Activated T-cell treated with anti-CD3 and anti-CD28 coated beads, Interleukin-2, amount 50 U/mL, for 72 hours (primary cell): ENCODE results near the gene CNNM4. TPM values are rescaled to one million over a fixed set of nuclear protein-coding genes. Genes with fewer than 3 reads are reported as not detected.
"Not testable (repeated sequence)": the region's sequence is repeated elsewhere in the genome, so short reads cannot be mapped to it uniquely, and the experiment has no call there.

Source experiments
- ATAC-seq, 2 donors: fragments of 150-1000 bp; cut with Tn5 transposase; replicated peaks in 1 of 2; 2 replicates each; pipeline ENCODE4 v1.10.0; 2021; ENCODE audit warnings: moderate library complexity in 2 of 2, mild to moderate bottlenecking in 1 of 2
- DNase-seq, 2 donors: peaks; one replicate each; pipeline ENCODE4 v3.0.0; 2021 to 2022; ENCODE audit warnings: mixed read lengths in 1 of 2
- H3K27ac Mint-ChIP-seq: one replicate; pipeline ENCODE4 v1.8.0; 2022; ENCODE audit warnings: mild to moderate bottlenecking, moderate library complexity, mixed read lengths
- H3K27me3 Mint-ChIP-seq: one replicate; pipeline ENCODE4 v1.8.0; 2022; ENCODE audit warnings: low read depth, mixed read lengths
- H3K36me3 Mint-ChIP-seq, 2 donors: one replicate each; pipeline ENCODE4 v1.8.0; 2022; ENCODE audit warnings: mixed read lengths in 2 of 2, mild to moderate bottlenecking in 1 of 2; ENCODE audit not compliant: insufficient read depth in 2 of 2
- H3K4me1 Mint-ChIP-seq: one replicate; pipeline ENCODE4 v1.8.0; 2022; ENCODE audit warnings: low read depth, mixed read lengths
- H3K4me3 Mint-ChIP-seq, 2 donors: one replicate each; pipeline ENCODE4 v1.8.0; 2022; ENCODE audit warnings: mild to moderate bottlenecking in 2 of 2, mixed read lengths in 2 of 2, moderate library complexity in 2 of 2
- H3K9me3 Mint-ChIP-seq, 2 donors: one replicate each; pipeline ENCODE4 v1.8.0; 2022; ENCODE audit warnings: mixed read lengths in 2 of 2
- total RNA-seq, 2 donors: library from RNA; stranded (reverse); gene quantifications; one replicate each; pipeline ENCODE4 v1.2.3, GENCODE V29; 2022

CNNM4 gene
- total RNA-seq, 2 donors from 2014 or later = 9.1 to 9.5 TPM

DNA sequence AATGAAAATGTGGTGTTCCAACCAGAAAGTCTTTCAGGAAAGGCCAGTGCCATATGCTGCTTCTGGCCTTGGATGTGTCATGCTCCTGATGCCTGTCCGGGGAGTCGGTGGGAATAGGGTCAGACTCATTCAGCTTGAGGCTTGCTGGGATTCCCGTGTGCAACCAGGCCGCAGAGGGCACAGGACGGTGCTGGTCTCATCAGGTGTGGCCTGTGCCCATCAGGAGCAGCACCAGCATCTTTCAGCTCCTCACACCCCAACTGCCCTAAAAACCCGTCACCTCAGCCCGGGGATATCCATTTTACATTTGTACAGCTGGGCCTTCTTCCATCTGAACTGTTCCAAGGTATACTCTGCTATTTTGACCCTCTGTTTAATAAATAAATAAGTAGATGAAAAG, 42.0 kb downstream of the CNNM4 start:
- ATAC-seq = no peak
- H3K4me1 Mint-ChIP-seq = peaks cover 14% of the 10 kb centered on the region
- no peak overlapping the region for H3K4me3 Mint-ChIP-seq
- no peaks in the 10 kb centered on the region for H3K27me3 Mint-ChIP-seq
- H3K9me3 Mint-ChIP-seq = no peaks in the 10 kb centered on the region
- H3K36me3 Mint-ChIP-seq = no peaks in the 10 kb centered on the region
- H3K27ac Mint-ChIP-seq = no peak overlapping the region
- no peak for DNase-seq

DNA sequence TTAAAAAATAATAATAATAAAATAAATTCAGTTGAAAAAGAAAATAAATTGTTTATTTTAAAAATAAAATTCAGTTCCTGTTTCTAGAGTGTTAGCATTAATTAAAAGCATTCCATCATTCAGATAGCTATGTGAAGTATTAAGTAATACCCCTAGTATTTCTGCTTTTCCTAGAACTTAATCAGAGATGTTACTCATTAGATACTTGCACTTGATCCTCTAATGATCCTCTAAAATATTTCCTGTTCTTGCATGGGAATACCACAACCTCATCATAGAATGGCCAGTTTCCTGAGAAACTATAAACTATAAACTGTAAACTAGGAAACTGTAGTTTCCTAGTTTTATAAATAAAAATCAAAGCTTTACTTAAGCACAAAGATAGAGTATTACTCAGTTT, 44.3 kb downstream of the CNNM4 start:
- DNase-seq (no peak), ATAC-seq (no peak)
- Mint-ChIP-seq H3K27me3 (no peaks in the 10 kb centered on the region), H3K36me3 (no peaks in the 10 kb centered on the region), H3K4me3 (no peak overlapping the region), H3K9me3 (no peaks in the 10 kb centered on the region), H3K4me1 (peaks cover 14% of the 10 kb centered on the region), H3K27ac (no peak overlapping the region)

DNA sequence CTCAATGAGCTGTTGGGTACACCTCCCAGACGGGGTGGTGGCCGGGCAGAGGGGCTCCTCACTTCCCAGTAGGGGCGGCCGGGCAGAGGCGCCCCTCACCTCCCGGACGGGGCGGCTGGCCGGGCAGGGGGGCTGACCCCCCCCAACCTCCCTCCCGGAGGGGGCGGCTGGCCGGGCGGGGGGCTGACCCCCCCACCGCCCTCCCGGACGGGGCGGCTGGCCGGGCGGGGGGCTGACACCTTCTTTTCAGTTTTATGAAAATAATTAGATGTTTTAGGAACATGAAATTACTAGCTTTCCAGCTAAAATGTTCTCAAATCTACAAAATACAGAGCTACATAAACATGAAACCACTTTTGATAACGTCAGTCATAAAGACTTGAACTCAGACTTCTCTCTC, 45.2 kb downstream of the CNNM4 start:
- not testable (repeated sequence) for ATAC-seq, H3K27me3 Mint-ChIP-seq, H3K9me3 Mint-ChIP-seq, DNase-seq, H3K36me3 Mint-ChIP-seq
- H3K27ac Mint-ChIP-seq = peak overlapping the region; percentile 98
- peaks cover 14% of the 10 kb centered on the region for H3K4me1 Mint-ChIP-seq
- peak overlapping the region in 1 of 2 donors; percentile 84 for H3K4me3 Mint-ChIP-seq

DNA sequence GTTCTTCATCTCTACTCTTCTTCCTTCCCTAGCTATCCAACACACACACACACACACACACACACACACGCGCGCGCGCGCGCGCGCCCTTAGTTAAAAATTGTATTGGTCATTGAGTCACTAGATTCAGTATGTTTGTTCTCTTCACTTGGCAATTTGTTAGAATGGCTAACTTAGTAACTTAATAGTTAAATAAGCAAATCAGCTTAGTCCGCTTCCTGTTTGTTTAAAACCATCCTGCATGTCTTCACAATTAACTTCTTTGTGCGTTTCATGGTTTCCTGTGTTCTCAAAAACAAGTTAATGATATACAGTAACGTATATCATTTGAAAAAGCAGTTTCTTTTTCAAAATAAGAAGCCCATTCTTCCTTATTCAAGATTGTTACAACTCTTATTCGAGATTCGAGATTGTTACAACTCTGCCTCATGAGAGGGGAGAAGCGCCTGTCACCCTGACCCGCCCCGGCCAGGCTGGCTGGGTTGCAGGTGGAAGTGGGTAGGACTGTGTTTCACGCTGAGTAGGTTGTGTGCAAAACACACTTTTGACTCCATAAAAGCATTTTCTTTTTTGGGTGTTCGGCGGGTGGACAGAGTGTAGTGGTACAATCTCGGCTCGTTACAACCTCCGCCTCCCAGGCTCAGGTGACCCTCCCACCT, 45.9 kb downstream of the CNNM4 start:
- Mint-ChIP-seq H3K27me3 (no peaks in the 10 kb centered on the region), H3K36me3 (no peaks in the 10 kb centered on the region), H3K9me3 (no peaks in the 10 kb centered on the region), H3K27ac (peak overlapping the region; percentile 98), H3K4me3 (peak overlapping the region; percentile 38 to 84), H3K4me1 (peaks cover 14% of the 10 kb centered on the region)
- peak in 1 of 2 donors; percentile 58 for ATAC-seq
- DNase-seq = peak in 1 of 2 donors; percentile 36

DNA sequence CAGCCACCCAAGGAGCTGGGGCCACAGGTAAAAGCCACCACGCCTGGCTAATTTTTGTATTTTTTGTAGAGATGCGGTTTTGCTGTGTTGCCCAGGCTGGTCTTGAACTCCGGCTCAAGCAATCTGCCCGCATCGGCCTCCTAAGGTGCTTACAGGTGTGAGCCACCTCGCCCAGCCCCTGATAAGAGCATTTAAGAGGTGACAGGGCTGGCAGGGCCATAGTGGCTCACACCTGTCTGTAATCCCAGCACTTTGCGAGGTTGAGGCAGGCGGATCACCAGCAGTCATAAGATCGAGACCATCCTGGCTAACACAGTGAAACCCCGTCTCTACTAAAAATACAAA, 46.4 kb downstream of the CNNM4 start:
- Mint-ChIP-seq H3K4me3 (peak overlapping the region in 1 of 2 donors; percentile 84), H3K36me3 (no peaks in the 10 kb centered on the region), H3K9me3 (no peaks in the 10 kb centered on the region), H3K27me3 (no peaks in the 10 kb centered on the region), H3K27ac (peak overlapping the region; percentile 80), H3K4me1 (peaks cover 18% of the 10 kb centered on the region)
- no peak for DNase-seq
- no peak for ATAC-seq

DNA sequence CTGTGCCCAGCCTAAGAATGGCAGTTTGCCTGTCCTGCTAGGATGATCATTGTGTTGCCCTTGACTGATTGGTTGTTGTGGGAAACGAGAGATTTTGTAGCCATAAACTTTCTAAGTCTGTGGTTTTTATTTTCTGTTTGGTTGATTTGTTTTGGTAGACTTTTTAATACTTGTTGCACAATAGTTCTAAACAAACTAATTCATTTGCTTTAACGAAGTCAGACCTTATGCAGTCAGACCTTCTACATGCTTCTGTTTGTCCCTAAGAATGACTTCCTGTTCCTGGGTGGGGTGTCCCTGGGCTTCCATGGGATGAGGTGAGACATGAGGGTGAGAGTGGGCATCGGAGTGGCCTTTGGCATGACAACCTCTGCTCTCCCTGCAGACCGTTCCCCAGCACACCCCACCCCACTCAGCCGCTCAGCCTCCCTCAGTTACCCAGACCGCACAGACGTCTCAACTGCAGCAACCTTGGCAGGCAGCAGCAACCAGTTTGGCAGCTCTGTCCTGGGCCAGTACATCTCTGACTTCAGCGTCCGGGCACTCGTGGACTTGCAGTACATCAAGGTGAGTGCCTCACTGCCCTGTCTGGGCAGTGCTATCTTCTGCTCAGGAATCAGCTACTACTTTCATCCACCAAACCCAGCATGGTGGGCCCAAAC, 47.6 kb downstream of the CNNM4 start:
- Mint-ChIP-seq H3K4me1 (peaks cover 26% of the 10 kb centered on the region), H3K36me3 (no peaks in the 10 kb centered on the region), H3K9me3 (no peaks in the 10 kb centered on the region), H3K27ac (no peak overlapping the region), H3K27me3 (no peaks in the 10 kb centered on the region), H3K4me3 (peak overlapping the region in 1 of 2 donors; percentile 4)
- no peak for ATAC-seq
- no peak for DNase-seq

DNA sequence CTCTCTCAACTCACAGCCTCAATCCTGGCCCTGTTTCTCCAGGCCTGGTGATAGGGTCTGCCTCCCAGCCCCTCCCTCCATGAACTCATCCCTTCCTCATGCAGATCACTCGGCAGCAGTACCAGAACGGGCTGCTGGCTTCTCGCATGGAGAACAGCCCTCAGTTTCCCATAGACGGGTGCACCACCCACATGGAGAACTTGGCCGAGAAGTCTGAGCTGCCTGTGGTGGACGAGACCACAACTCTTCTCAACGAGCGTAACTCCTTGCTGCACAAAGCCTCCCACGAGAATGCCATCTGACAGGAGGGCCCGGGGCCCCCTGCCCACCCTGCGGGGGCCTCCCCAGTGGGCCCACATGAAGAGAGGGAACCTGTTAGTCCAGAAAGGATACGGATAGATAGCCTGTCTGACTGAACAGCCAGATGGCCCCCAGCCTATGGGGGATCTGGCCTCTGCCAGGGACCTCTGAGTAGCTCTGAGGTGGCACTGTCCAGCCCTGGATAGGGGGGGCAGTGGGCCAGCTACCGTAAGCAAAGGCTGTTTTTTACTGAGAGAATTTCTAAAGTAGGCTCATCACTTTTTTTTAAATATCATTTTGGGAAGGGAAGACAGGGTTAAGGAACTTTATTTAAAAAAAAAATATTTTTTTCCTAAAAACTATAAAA, 48.6 kb downstream of the CNNM4 start:
- no peak overlapping the region for H3K27ac Mint-ChIP-seq
- H3K4me3 Mint-ChIP-seq = no peak overlapping the region
- no peak for ATAC-seq
- H3K9me3 Mint-ChIP-seq = no peaks in the 10 kb centered on the region
- H3K36me3 Mint-ChIP-seq = no peaks in the 10 kb centered on the region
- peaks cover 26% of the 10 kb centered on the region for H3K4me1 Mint-ChIP-seq
- no peak for DNase-seq
- no peaks in the 10 kb centered on the region for H3K27me3 Mint-ChIP-seq

DNA sequence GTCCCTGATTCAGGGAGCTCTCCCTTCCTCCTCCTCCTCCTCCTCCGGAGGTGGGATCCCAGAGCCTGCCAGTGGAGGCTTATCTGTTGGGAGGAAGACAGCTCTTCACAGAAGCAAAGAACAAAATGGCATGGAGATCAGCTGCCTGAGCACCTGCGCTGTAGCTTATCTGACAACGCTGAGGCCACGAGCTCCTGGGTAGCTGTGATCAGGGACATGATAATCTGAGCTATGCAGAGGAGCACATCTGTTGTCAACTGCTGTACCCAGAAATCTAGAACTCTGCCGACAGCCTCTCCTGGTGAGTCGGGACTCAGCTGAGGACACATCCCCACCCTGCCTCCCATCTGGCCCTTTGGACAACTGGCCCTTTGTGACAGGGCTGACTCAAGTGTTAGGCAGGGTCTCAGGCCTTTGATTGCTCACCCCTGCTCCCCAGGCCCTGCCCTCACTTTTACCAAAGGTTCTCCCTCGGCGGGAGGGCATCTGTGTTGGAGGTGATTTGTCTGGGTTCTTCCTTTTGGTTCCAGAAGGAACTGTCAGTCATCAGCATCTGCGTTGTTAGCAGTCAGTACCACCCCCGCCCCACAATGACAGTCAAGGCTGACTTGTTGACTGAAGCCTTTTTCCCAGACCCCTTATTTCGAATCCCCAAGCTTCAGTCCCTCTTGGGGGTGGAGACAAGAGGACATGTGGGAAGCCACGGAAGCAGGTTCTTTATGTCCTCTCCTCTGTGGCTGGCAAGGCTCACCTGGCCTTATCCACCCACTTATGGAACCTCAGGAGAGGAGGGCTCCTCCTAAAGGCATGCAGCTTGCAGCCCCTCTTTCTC, 49.5 kb downstream of the CNNM4 start:
- no peak overlapping the region for H3K27ac Mint-ChIP-seq
- ATAC-seq (no peak), DNase-seq (no peak)
- no peaks in the 10 kb centered on the region for H3K36me3 Mint-ChIP-seq
- H3K4me3 Mint-ChIP-seq = no peak overlapping the region
- H3K9me3 Mint-ChIP-seq = no peaks in the 10 kb centered on the region
- no peaks in the 10 kb centered on the region for H3K27me3 Mint-ChIP-seq
- peaks cover 30% of the 10 kb centered on the region for H3K4me1 Mint-ChIP-seq

DNA sequence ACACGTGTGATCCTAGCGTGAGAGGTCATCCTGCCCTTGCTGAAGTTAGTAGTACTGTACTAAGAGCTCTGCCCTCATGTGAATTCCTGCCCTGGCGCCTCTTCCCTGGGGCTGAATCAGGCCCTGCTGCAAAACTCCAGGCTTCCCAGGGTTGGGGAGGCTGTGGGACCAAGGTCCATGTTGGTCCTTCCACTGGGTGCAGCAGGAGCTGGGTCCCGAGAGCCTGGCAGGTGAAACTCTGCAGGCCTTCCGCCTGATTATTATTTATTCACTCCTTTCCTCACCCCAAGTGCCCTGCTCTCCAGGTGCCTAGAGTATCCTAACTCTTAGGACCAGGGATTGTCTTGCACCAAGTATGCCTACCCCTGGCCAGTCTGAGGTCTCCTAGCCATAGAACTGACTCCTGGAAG, 50.1 kb downstream of the CNNM4 start:
- no peaks in the 10 kb centered on the region for H3K36me3 Mint-ChIP-seq
- no peak for DNase-seq
- no peak overlapping the region for H3K27ac Mint-ChIP-seq
- H3K27me3 Mint-ChIP-seq = no peaks in the 10 kb centered on the region
- no peaks in the 10 kb centered on the region for H3K9me3 Mint-ChIP-seq
- no peak for ATAC-seq
- no peak overlapping the region for H3K4me3 Mint-ChIP-seq
- peaks cover 33% of the 10 kb centered on the region for H3K4me1 Mint-ChIP-seq

DNA sequence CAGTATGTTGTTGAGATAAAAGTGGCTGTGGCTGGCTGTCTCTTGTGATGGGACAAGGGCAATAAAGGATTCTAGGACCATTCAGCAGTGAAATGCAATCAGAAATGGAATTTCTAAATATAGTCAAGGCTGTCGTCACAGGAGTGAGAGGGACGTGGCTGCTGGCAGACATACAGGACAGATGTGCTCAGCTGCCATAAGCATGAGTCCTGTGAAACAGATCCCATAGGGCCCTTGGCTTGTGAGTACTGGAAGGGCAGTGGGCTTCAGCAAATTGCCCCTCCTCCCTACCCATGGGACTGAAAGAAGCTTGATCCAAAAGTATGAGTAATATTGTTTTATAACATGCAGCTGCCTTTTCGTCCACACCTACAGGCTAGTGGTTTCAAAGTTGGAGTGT, 51.2 kb downstream of the CNNM4 start:
- no peak overlapping the region for H3K4me3 Mint-ChIP-seq

DNA sequence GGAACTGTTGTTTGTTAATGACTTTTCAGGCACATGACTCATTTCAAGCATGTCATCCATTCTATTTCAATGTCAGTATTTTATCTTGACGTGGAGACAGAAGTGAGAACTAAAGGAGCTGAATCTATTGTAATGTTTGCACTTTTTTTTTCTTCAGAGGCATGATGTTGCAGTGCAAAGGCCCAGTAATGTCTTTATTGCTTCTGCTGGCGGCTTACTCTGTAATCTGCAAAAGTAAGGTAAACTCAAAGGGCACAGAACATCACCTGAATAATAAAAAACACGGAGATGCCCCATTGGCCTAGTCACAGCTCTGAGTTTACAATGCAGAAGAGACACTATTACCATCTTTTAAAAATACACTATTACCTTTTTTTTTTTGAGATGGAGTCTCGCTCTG, 53.0 kb downstream of the CNNM4 start:
- Mint-ChIP-seq H3K9me3 (no peaks in the 10 kb centered on the region), H3K27me3 (no peaks in the 10 kb centered on the region), H3K27ac (no peak overlapping the region), H3K4me3 (no peak overlapping the region), H3K4me1 (peaks cover 34% of the 10 kb centered on the region), H3K36me3 (peaks cover 4 to 6% of the 10 kb centered on the region in 2 donors)
- DNase-seq (no peak), ATAC-seq (no peak)

More for the DNA sequence above, 51.2 kb downstream of the CNNM4 start:
- Mint-ChIP-seq H3K27ac (no peak overlapping the region), H3K9me3 (no peaks in the 10 kb centered on the region), H3K4me1 (peaks cover 24% of the 10 kb centered on the region), H3K27me3 (no peaks in the 10 kb centered on the region), H3K36me3 (no peaks in the 10 kb centered on the region)
- no peak for ATAC-seq
- no peak for DNase-seq

DNA sequence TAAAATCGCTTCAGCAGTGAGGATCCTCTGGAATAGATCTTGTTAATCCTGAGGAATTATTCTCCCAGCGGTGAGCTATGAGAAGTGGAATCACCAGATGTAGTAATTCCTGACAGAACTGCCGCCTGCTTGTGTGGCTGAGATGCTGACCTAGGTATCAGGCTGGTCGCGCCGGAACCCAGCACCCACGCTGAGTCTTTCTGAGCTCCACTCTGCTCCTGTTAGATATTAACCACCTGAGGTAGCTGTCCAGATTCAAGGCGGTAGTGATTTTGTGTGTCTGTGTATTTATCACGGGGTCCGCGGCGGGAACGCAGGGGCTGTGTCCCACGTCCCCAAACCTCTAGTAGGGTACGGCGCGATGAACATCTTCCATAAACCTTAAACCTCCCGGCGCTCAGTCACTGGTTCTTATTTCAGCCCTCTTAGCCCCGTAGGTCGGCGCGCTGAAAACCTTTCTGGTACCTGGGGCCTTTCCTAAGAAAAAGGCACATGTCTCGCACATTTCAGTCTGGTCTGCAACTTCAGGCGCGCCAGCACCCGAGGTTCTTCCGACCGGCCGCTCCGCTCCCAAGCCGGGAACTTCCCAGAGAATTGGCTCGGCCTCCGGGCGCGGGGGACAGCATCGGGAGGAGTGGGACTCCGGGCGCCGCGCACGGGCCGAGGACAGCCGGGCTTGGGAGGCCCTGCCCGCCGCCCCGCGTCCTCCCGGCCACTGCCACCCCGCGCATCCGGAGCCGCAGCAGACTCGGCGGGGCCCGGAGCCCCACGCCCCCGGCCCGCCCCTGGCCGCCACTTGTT, 54.8 kb downstream of the CNNM4 start:
- DNase-seq (peak; percentile 30 to 42), ATAC-seq (no peak)
- Mint-ChIP-seq H3K4me3 (peak overlapping the region; percentile 90 to 91), H3K27ac (peak overlapping the region; percentile 31), H3K27me3 (no peaks in the 10 kb centered on the region), H3K4me1 (peaks cover 53% of the 10 kb centered on the region), H3K9me3 (no peaks in the 10 kb centered on the region), H3K36me3 (peaks cover 4 to 7% of the 10 kb centered on the region in 2 donors)
